Measurements from ENCODE around the gene TBC1D7. TPM values are rescaled to one million over a fixed set of nuclear protein-coding genes. Genes with fewer than 3 reads are reported as not detected.

The TBC1D7 gene
- total and polyA plus RNA-seq, 2 of the 4 experiments (the other 2 are of a cell fraction), result 14.3 to 22.6 TPM

DNA sequence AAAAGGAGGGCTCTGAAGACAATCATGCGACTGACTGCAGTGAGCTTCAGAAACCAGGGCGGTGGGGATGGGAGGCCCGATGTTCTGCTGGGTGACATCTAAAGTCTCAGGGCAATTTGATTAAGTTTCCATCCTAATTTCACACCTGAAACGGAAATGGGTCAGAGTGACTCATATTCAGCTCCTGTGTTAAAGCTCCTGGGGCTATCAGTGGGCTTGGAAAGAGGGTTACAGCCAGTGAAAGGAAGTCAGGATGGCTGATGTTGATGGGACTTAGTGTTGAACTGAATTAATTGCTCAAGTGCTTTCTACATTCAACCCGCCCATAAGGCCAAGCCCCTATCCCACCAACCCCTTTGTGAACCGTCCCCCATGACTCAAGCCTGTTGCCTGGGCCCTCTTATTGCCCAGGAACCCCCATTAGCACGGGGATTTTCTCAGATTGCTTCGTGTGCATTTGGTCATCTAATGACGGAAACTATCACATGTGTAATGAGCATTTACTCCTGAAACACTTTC, 47.1 kb upstream of the TBC1D7 start:
- intact Hi-C loops (cut with micrococcal nuclease), result no loop called here
- dilution Hi-C loops (cut with HindIII; ENCODE audit: low sequenced_read_pairs, unreplicated experiment), result no loop called here
- Histone ChIP-seq H3K18ac (ENCODE audit: low read depth, low read length) (no peak overlapping the region), H3K36me3 (ENCODE audit: control insufficient read depth, insufficient read depth, low read length) (no peaks in the 10 kb centered on the region), H2BK15ac (ENCODE audit: low read depth, low read length) (no peak overlapping the region), H4K8ac (ENCODE audit: low read depth in 2 of 2, low read length in 2 of 2) (no peak overlapping the region), H3K9me1 (ENCODE audit: insufficient read depth, low read length) (no peaks in the 10 kb centered on the region), H3K4me1 (ENCODE audit: control insufficient read depth, insufficient read depth, low read length) (0 out of 2 replicates have a peak, but pooled peaks cover 2% of the 10 kb centered on the region), H3K56ac (ENCODE audit: extremely low read depth, insufficient read depth, low read length) (no peak overlapping the region), H3K14ac (replicated peaks; ENCODE audit: low read depth, low read length) (no peak overlapping the region), H2AK5ac (ENCODE audit: low read depth, low read length) (no peak overlapping the region), H4K20me1 (ENCODE audit: insufficient read depth, low read length) (no peaks in the 10 kb centered on the region), H3K27me3 (ENCODE audit: control insufficient read depth, insufficient read depth, low read length) (no peaks in the 10 kb centered on the region), H3K79me1 (ENCODE audit: low read depth in 1 of 2, low read length in 2 of 2) (peaks cover 0 to 3% of the 10 kb centered on the region in 2 experiments; a peak in 1 of 4 replicates), H4K5ac (ENCODE audit: low read depth, low read length) (no peak overlapping the region), H3K9ac (ENCODE audit: low read depth, low read length) (no peak overlapping the region), H4K91ac (ENCODE audit: insufficient read depth, low read depth, low read length) (no peak overlapping the region), H3K27ac (ENCODE audit: insufficient read depth, low read length) (no peak overlapping the region), H2BK120ac (ENCODE audit: low read depth, low read length) (no peak overlapping the region), H2BK20ac (ENCODE audit: low read depth, low read length) (no peak overlapping the region), H2AK9ac (replicated peaks; ENCODE audit: low read depth, low read length, poor library complexity) (no peak overlapping the region), H3K23ac (ENCODE audit: low read depth, low read length) (no peak overlapping the region), H3K9me3 (ENCODE audit: control insufficient read depth, insufficient read depth, low read length) (no peaks in the 10 kb centered on the region), H3K4me2 (ENCODE audit: low read depth, low read length) (no peak overlapping the region), H3K4ac (ENCODE audit: low read depth, low read length) (no peak overlapping the region), H3K4me3 (ENCODE audit: insufficient read depth, low read depth, low read length) (no peak overlapping the region), H2AFZ (replicated peaks; ENCODE audit: low read length, poor library complexity) (no peak overlapping the region), H2BK5ac (ENCODE audit: low read depth, low read length, poor library complexity, severe bottlenecking) (no peak overlapping the region)
- no TSS peak for BruUV-seq (replicated peaks)
- ATAC-seq (ENCODE audit: low read depth) (no peak), DNase-seq (no peak)
- TF ChIP-seq NFE2L2 (IDR thresholded peaks at IDR 0.05; ENCODE audit: low read depth, low read length), result no peak
- no peak for TF ChIP-seq SMC3 (IDR thresholded peaks at IDR 0.05; ENCODE audit: low read depth, low read length)
- TF ChIP-seq, protein P1, sequence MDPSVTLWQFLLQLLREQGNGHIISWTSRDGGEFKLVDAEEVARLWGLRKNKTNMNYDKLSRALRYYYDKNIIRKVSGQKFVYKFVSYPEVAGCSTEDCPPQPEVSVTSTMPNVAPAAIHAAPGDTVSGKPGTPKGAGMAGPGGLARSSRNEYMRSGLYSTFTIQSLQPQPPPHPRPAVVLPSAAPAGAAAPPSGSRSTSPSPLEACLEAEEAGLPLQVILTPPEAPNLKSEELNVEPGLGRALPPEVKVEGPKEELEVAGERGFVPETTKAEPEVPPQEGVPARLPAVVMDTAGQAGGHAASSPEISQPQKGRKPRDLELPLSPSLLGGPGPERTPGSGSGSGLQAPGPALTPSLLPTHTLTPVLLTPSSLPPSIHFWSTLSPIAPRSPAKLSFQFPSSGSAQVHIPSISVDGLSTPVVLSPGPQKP (IDR thresholded peaks at IDR 0.05; ENCODE audit: borderline replicate concordance, low read depth, low read length), result no peak
- 87% methylated on average over 3 of the region's 9 CpGs; no CpG with 5 or more reads in 1 of the 2 experiments for WGBS, 2 experiments (ENCODE audit: extremely low coverage in 2 of 2, insufficient read length in 1 of 2)
- CTCF ChIA-PET, result no interaction called here
- POLR2A ChIA-PET (ENCODE audit: unreplicated experiment), result no interaction called here
- in situ Hi-C loops (cut with MboI; ENCODE audit: low sequenced_read_pairs), result no loop called here
